Measurements from ENCODE around the gene OTOG.

DNA sequence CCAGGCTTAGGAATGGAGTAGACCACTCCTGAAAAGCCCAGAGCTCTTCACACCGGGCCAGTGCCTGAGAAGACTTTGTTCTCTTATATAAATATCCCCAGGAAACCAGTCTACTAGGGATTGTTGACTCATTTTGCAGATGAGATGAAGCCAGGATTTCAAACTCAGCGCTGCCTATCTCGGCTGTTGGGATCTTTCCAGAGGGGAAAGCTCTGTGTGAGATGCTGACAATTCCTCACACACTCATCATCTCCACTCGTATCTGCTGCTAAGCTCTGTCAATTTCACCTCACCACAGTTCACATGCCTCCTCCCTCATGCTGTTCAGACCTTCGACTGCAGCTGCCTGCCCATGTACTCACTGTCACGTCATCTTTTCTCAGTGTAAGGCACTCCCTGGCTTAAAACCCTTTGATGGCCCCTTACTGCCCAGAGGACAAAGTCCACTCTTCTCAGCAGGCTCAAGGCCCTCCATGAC lies 15.4 kb upstream of the OTOG start:
- TF ChIP-seq, protein P1, sequence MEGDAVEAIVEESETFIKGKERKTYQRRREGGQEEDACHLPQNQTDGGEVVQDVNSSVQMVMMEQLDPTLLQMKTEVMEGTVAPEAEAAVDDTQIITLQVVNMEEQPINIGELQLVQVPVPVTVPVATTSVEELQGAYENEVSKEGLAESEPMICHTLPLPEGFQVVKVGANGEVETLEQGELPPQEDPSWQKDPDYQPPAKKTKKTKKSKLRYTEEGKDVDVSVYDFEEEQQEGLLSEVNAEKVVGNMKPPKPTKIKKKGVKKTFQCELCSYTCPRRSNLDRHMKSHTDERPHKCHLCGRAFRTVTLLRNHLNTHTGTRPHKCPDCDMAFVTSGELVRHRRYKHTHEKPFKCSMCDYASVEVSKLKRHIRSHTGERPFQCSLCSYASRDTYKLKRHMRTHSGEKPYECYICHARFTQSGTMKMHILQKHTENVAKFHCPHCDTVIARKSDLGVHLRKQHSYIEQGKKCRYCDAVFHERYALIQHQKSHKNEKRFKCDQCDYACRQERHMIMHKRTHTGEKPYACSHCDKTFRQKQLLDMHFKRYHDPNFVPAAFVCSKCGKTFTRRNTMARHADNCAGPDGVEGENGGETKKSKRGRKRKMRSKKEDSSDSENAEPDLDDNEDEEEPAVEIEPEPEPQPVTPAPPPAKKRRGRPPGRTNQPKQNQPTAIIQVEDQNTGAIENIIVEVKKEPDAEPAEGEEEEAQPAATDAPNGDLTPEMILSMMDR (IDR thresholded peaks at IDR 0.05) = no peak
- no peak for TF ChIP-seq POLR2A (IDR thresholded peaks at IDR 0.05)
